GOT3 (cell line): ENCODE measurements around the gene RBM19.

Experiments used
- DNase-seq: peaks from one replicate; lab custom pipeline; 2025; ENCODE audit warnings: mixed read lengths; lab: John Stamatoyannopoulos, UW

RBM19 gene

DNA sequence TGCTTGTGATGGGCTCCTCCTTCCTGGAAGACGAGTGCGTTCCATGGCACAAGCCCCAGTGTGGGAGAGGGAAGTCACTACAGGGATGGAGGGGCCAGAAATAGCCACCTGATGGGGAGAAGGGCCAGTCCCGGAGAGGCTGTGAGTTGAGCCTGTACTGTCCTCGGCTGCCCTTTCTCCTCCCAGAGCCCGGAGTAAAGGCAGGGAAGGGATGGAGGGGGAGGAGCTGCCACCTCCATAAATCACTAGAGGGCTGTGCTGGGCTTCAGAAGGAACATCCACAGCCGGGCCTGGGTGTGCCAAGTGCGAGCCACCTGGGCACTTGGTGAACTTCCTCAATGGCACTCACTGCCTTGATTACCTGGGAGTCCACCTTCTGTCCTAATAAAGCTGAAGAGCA, 110.1 kb downstream of the RBM19 start:
- no peak for DNase-seq

- no peak for DNase-seq
These were observed 111.6 kb downstream of the RBM19 start for GRCh38 chr12:113854385-113855142.

- no peak for DNase-seq
These were observed 112.6 kb downstream of the RBM19 start for GRCh38 chr12:113853491-113853890.

DNA sequence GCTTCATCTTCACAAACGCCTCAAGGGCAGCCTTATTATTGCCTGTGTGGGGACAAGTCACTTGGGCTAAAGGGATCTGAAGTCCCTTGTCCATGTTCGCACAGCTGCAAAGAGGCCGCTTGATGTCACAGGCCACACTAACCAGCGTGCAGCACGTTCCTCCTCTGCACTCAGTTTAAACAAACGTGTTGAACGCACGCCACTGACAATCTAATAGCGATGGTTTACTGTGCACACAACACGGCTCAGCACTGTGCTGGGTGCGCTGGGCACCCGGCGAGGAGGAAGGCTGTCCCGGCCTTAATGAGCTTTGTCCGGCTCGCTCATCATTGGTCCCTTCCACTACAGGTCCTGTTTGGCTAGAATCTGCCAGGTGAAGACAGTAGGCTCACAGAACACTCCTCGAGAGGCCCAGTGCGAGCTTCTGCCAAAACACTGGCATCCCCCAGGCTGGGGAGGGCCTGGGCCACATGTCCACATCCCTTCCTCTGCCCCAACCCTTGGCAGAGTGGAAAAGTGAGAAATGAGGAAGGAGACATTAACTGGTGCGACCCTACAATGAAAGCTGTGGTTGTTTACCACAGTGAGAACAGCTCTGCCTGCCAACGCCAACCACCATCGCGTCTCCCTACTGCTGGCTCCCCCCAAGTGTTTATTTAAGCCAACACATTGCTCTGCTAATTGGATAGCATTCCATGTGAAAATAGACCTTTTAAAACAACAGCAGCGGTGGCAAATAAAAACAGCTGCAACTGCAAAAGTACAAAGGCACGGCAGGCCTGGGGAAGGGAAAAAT, 113.2 kb downstream of the RBM19 start:
- no peak for DNase-seq

DNA sequence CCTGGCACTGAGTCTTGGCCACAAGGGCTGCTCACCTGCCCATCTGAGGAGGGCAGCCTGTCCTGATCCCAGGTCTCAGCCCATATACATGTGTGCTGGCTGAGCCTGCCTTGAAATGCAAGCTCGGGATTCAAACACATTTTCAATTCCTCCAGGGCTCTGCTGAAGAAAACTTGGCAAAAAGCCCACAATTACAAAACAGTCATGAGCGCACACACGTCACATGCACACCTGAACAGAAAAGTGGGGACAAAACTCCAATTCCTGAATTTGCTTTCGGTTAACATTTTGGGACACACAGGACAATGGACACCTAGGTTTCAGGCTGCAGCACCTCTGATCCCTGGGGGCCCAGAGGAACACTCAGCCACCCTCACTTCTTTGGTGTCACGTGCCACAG, 113.9 kb downstream of the RBM19 start:
- DNase-seq = no peak

- DNase-seq = no peak
These were observed 115.6 kb downstream of the RBM19 start for GRCh38 chr12:113850309-113851056.

- DNase-seq = no peak
These were observed 118.3 kb downstream of the RBM19 start for GRCh38 chr12:113847856-113848255.

- DNase-seq = no peak
These were observed 119.0 kb downstream of the RBM19 start for GRCh38 chr12:113846883-113847755.

- no peak for DNase-seq
These were observed 120.0 kb downstream of the RBM19 start for GRCh38 chr12:113845900-113846674.

DNA sequence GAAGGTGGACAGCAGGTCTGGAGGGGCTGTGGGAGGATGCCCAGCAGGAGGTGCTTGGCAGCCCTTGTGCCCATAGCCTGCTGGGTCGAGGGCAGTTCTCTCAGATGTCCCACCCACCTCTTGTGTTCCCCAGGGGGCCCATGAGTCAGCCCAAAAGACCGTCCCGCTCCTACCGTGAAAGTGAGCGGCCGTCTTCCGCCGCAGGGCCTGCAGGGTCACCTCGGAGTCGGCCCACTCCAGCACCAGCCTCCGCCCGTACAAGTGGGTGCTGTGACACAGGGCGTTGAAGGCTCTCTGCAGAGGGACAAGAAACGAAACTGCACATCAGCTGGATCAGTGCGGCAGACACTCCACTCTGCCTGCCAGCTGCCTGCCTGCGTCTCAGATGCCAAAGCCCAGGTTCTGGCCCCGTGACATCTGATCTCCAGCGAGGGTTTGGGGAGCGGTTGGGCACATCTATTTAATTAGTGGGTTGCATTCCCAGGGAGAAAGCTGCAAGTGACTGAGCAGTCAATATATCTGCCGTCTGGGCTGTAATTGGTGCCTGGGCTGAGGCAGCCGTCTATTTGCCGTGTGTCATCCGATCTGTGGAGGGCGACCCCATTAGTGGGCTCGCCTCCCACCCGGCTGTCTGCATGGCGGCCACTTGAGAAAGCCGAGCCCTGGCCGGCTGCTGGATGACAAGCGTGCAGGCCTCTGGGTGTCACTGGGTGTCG, 121.5 kb downstream of the RBM19 start:
- DNase-seq = no peak

- DNase-seq = no peak
These were observed 123.4 kb downstream of the RBM19 start for GRCh38 chr12:113842699-113843098.

DNA sequence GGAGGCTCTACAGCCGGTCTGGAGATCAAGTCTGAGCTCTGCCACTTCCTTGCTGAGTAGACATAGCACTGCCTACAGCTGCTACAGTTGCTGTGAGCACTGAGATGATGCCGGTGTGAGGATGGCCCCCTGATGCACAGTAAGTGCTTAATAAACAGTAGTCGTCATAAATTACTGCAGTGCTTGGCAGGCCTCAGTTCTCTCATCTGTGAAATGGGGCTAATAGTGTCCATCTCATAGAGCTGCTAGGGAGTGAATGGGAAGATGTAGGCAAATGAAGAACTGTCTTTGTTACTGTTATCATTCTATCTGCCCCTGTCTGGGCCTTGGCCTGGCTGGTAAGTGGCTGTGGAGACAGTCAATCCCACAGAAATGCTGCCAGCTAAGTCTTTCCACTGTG, 124.3 kb downstream of the RBM19 start:
- DNase-seq = no peak

DNA sequence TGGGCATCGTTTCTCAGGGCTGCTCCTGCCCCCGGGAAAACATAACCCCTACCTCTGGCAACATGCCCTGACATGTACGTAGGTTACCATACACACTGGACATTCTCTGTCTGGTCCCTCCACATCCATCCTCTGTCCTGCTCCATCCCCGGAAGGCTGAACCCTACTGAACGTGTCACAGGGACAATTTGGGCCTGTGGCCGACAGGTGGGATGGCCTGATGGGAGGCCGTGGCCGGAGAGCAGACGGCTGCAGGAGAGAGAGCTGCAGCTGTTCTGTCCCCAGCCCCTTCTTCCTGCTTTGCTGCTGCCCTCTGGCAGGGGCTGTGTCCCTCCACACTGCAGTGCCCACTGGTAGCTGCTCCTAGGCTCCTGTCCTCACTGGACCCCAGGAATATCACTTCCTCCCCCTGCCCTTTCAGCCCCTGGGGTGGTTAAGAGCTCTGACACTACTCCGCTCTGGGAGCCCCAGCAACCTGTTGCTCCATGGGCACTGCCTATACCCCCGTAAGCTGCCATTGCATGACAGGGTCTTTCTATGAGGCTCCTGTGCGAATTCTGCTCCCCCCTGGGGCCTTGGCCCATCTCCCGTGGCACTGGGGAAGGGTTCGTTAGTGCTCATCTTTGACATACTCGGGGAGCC, 125.6 kb downstream of the RBM19 start:
- no peak for DNase-seq

- no peak for DNase-seq
These were observed 127.2 kb downstream of the RBM19 start for GRCh38 chr12:113838896-113839295.

GRCh38 chr12:113837528-113838296, 128.4 kb downstream of the RBM19 start:
- DNase-seq = no peak

- no peak for DNase-seq
These were observed 129.0 kb downstream of the RBM19 start for GRCh38 chr12:113837084-113837483.

DNA sequence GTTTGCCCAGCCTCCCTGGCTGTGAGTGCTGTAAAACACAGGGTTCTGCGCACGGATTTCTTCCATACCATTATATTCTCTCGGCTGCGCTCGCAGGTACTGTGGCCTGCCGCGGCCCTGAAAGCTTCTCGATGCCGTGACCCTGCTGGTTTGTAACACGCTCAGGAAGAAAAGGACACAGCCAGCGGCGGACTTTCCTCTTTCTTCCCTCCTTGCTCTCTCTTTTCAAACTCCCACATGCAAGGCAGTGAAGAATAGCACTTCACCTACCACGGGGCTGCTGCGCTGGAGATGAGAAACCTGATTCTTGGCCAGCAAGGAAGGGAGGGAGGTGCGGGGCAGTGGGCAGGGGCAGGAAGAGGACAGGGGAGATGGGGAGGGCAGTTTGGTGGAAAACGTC, 130.2 kb downstream of the RBM19 start:
- DNase-seq = no peak

DNA sequence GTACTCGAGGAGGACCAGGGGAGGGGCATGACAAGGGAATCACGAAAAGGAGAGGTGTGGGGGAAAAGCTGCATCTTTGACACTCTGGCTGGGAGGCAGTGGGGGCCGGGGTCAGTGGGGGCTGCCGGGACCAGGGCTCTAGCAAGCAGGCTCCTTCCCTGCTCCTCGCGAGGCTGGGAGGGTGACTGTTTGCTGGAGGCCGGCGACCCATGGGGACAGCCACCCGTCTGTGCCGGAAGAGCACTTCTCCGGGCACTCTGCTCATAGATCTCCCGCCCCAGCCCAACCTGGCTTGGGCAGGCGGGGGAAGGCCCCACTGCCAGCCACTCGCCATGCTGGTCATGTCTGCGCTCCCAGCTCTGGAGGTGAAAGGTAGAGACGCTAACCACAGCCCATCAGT, 130.7 kb downstream of the RBM19 start:
- no peak for DNase-seq

GRCh38 chr12:113833422-113833821, 132.7 kb downstream of the RBM19 start:
- DNase-seq = no peak
